Dedifferentiated amniotic fluid mesenchymal stem cell (primary cell): ENCODE measurements around the gene HBB.

ENCODE experiments used
- DNase-seq: peaks from one replicate; pipeline ENCODE4 v3.0.0-alpha.2; 2016; ENCODE audit errors: extremely low spot score

Gene HBB

GRCh38 chr11:5227681-5228080 lies 810 bp upstream of the HBB start:
- DNase-seq, result no peak

- DNase-seq, result no peak
Observed at GRCh38 chr11:5225480-5225871, 1.4 kb downstream of the HBB start.

- DNase-seq, result no peak
Observed at GRCh38 chr11:5224538-5225479, 2.1 kb downstream of the HBB start.

GRCh38 chr11:5223686-5224085 lies 3.2 kb downstream of the HBB start:
- DNase-seq, result no peak

GRCh38 chr11:5223146-5223545 lies 3.7 kb downstream of the HBB start:
- DNase-seq, result no peak

GRCh38 chr11:5210376-5210885 lies 16.4 kb downstream of the HBB start:
- DNase-seq, result no peak

- peak; percentile 74 for DNase-seq
Observed at GRCh38 chr11:5204787-5205186, 22.1 kb downstream of the HBB start.

- no peak for DNase-seq
Observed at GRCh38 chr11:5203366-5203765, 23.5 kb downstream of the HBB start.

GRCh38 chr11:5200582-5200981 lies 26.3 kb downstream of the HBB start, which contains the start of gene OR51V1:
TSS of gene OR51V1 (minus strand) at chr11:5200682. CDS start at chr11:5200682, 0 bp downstream.
- no peak for DNase-seq

GRCh38 chr11:5198285-5198684 lies 28.6 kb downstream of the HBB start:
- DNase-seq, result no peak

GRCh38 chr11:5197536-5197935 lies 29.3 kb downstream of the HBB start:
- no peak for DNase-seq

- no peak for DNase-seq
Observed at GRCh38 chr11:5196731-5197130, 30.1 kb downstream of the HBB start.

GRCh38 chr11:5196067-5196466 lies 30.8 kb downstream of the HBB start:
- DNase-seq, result no peak

GRCh38 chr11:5192738-5193137 lies 34.1 kb downstream of the HBB start:
- DNase-seq, result no peak

GRCh38 chr11:5188201-5188600 lies 38.7 kb downstream of the HBB start:
- DNase-seq, result no peak

GRCh38 chr11:5178046-5178837 lies 48.6 kb downstream of the HBB start:
- DNase-seq, result peak; percentile 11
